Suprapubic skin (tissue), 4 donors: ENCODE measurements around the gene ISG15.

ENCODE experiments used
- CTCF ChIP-seq, 2 donors: fragments of 200-600 bp in 1 of 2; fragments of 450-650 bp in 1 of 2; sonication (generic) in 1 of 2; IDR thresholded peaks; one replicate each; pipeline ENCODE4 v1.5.1; 2016 to 2019; ENCODE audit warnings: antibody characterized with exemption in 2 of 2, mild to moderate bottlenecking in 1 of 2, moderate library complexity in 1 of 2
- EP300 ChIP-seq: sonication (generic); formaldehyde crosslinking; IDR thresholded peaks from one replicate; pipeline ENCODE4 v1.6.1; 2017; ENCODE audit warnings: antibody characterized with exemption
- POLR2AphosphoS5 ChIP-seq, 3 donors: sonication (generic); formaldehyde crosslinking; IDR thresholded peaks; one replicate each; pipeline ENCODE4 v1.6.1; 2017; ENCODE audit warnings: antibody characterized with exemption in 3 of 3

GRCh38 chr1:1058921-1059493 is 45.7 kb downstream of the ISG15 start:
- TF ChIP-seq CTCF (IDR thresholded peaks at IDR 0.05) (no peak), EP300 (no peak), POLR2AphosphoS5 (IDR thresholded peaks at IDR 0.05) (no peak)
